ENCODE results near the gene DDX54.

DNA sequence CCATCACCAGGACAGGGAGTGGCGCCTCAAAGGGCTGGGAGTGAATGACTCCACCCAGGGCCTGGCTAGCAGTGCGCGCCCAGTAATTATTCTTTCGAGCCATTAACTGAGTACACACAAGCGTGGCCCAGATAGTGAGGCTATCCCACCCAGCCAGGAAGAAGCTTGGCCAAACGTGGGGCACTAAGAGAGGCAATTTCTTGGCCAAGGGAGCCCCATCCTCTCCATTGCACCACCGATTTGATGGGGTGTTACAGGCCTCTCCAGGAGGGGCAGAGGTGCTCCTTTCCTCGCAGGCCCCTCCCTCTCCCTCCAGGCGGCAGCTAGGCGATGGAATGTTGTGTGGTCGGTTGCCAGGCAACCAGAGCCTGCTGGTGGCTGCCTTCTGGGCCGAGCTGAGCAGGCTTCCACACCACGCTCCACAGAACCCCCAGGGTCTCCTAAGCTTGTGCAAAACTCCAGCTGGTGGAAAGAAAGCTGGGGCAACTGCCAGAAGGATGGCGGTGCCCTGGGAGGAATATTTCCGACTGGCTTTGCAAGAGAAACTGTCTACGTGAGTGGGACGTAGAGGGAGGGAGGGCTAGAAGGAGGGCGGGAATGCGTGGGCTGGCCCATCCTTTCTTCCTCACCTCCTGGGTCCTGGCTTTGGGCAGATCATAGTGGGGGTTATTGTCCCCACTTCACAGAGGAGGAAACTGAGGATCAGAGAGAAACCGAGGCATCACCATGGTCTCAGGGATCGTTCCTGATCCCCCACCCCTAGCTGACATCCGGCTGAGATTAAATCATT is 35.7 kb downstream of the DDX54 start, which contains the start of gene CFAP73:
- no peak for TF ChIP-seq EZH2 (IDR thresholded peaks at IDR 0.05)
- TF ChIP-seq, protein P1, sequence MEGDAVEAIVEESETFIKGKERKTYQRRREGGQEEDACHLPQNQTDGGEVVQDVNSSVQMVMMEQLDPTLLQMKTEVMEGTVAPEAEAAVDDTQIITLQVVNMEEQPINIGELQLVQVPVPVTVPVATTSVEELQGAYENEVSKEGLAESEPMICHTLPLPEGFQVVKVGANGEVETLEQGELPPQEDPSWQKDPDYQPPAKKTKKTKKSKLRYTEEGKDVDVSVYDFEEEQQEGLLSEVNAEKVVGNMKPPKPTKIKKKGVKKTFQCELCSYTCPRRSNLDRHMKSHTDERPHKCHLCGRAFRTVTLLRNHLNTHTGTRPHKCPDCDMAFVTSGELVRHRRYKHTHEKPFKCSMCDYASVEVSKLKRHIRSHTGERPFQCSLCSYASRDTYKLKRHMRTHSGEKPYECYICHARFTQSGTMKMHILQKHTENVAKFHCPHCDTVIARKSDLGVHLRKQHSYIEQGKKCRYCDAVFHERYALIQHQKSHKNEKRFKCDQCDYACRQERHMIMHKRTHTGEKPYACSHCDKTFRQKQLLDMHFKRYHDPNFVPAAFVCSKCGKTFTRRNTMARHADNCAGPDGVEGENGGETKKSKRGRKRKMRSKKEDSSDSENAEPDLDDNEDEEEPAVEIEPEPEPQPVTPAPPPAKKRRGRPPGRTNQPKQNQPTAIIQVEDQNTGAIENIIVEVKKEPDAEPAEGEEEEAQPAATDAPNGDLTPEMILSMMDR (IDR thresholded peaks at IDR 0.05) = peak; percentile 25
- TF ChIP-seq EZH2phosphoT487 (IDR thresholded peaks at IDR 0.05) = no peak
